HepG2 (cell line): ENCODE measurements around the gene BROX. TPM values are rescaled to one million over a fixed set of nuclear protein-coding genes. Genes with fewer than 3 reads are reported as not detected.

Experiments
- ARID3A ChIP-seq: IDR thresholded peaks from 2 replicates; pipeline ENCODE4 v1.6.1; 2012; ENCODE audit warnings: low read depth, low read length, improper control_type of control experiment
- ARID4A ChIP-seq: sonication (generic); formaldehyde crosslinking; IDR thresholded peaks from 2 replicates; pipeline ENCODE4 v1.5.0; 2020; ENCODE audit warnings: mild to moderate bottlenecking, missing genetic modification reagents, borderline replicate concordance
- ELF1 ChIP-seq: sonication (generic); formaldehyde crosslinking; IDR thresholded peaks from 2 replicates; pipeline ENCODE4 v1.4.0; 2020; ENCODE audit warnings: missing genetic modification reagents
- FOXC1 ChIP-seq: sonication (generic); formaldehyde crosslinking; IDR thresholded peaks from 2 replicates; pipeline ENCODE4 v1.8.0; 2022; ENCODE audit warnings: mild to moderate bottlenecking, missing genetic modification reagents, borderline replicate concordance
- FOXK2 ChIP-seq: fragments of 450-650 bp; IDR thresholded peaks from 2 replicates; pipeline ENCODE4 v1.6.1; 2016
- GTF3A ChIP-seq: sonication (generic); formaldehyde crosslinking; conservative IDR thresholded peaks from 2 replicates; pipeline ENCODE4 v1.4.0; 2020; ENCODE audit warnings: mild to moderate bottlenecking, missing genetic modification reagents
- HOXA5 ChIP-seq: sonication (generic); formaldehyde crosslinking; IDR thresholded peaks from 2 replicates; pipeline ENCODE4 v1.4.0; 2020; ENCODE audit warnings: missing genetic modification reagents
- MTF2 ChIP-seq: sonication (generic); formaldehyde crosslinking; IDR thresholded peaks from 2 replicates; pipeline ENCODE4 v1.5.0; 2020; ENCODE audit warnings: missing genetic modification reagents, borderline replicate concordance
- PBX2 ChIP-seq: IDR thresholded peaks from 2 replicates; pipeline ENCODE4 v1.6.1; 2016; ENCODE audit warnings: control low read depth
- SALL1 ChIP-seq: sonication (generic); formaldehyde crosslinking; IDR thresholded peaks from 2 replicates; pipeline ENCODE4 v1.8.0; 2022; ENCODE audit warnings: mild to moderate bottlenecking, missing genetic modification reagents
- SIX1 ChIP-seq: sonication (generic); formaldehyde crosslinking; IDR thresholded peaks from 2 replicates; pipeline ENCODE4 v1.4.0; 2020; ENCODE audit warnings: missing genetic modification reagents, borderline replicate concordance
- ZFAT ChIP-seq: sonication (generic); formaldehyde crosslinking; conservative IDR thresholded peaks from 2 replicates; pipeline ENCODE4 v1.8.1; 2023; ENCODE audit warnings: missing genetic modification reagents, inconsistent platforms
- ZHX2 ChIP-seq, 2 experiments: sonication (generic) in 1 of 2; formaldehyde crosslinking in 1 of 2; IDR thresholded peaks; 2 replicates each; pipeline versions ENCODE4 v1.6.1 to v1.9.0; 2014 to 2022; ENCODE audit warnings: antibody characterized with exemption in 1 of 2, borderline replicate concordance in 1 of 2, inconsistent platforms in 1 of 2, low read depth in 1 of 2, missing genetic modification reagents in 1 of 2
- ZNF354B ChIP-seq: sonication (generic); formaldehyde crosslinking; IDR thresholded peaks from 2 replicates; pipeline ENCODE4 v1.8.0; 2022; ENCODE audit warnings: mild to moderate bottlenecking, missing genetic modification reagents
- ZNF629 ChIP-seq: sonication (generic); formaldehyde crosslinking; conservative IDR thresholded peaks from 2 replicates; pipeline ENCODE4 v1.5.0; 2020; ENCODE audit warnings: missing genetic modification reagents
- polyA plus RNA-seq, 8 experiments: library from polyadenylated mRNA; depleted of rRNA in 3 of 8; stranded (reverse) in 7 of 8; unstranded in 1 of 8; fragments of >200 nt; fragmentation: Illumina TruSeq in 4 of 8; extraction: Trizol in 4 of 8; gene quantifications; 2 replicates each; pipeline versions ENCODE4 v1.2.1 to v1.2.3, GENCODE V29; 2011 to 2016; ENCODE audit warnings: low read depth in 4 of 8, missing spikeins in 1 of 8, mixed read lengths in 1 of 8; ENCODE audit not compliant: insufficient read depth in 1 of 8
- total RNA-seq, 5 experiments: library from RNA; depleted of rRNA; stranded (reverse); fragments of >200 nt; fragmentation: Illumina TruSeq; extraction: Trizol; gene quantifications; 2 replicates each; pipeline ENCODE4 v1.2.3, GENCODE V29; 2016; ENCODE audit warnings: low read depth in 1 of 5

BROX gene
- total and polyA plus RNA-seq, 2 of the 13 experiments (the other 11 are each of a cell fraction or from before 2014, with no cell fraction given) = 4.4 to 33.2 TPM

GRCh38 chr1:222713091-222713961 lies 962 bp downstream of the BROX start (continued):
- no peak for TF ChIP-seq PBX2 (CRISPR knock-in tag)
- TF ChIP-seq ZNF354B = 0 out of 2 replicates have a peak, but pooled peaks have one; percentile 3
- no peak for TF ChIP-seq ZNF629 (CRISPR knock-in tag)
- TF ChIP-seq FOXK2 = peak; percentile 97
- no peak for TF ChIP-seq HOXA5 (CRISPR knock-in tag)
- 0 out of 2 replicates have a peak, but pooled peaks have one; percentile 31 for TF ChIP-seq ARID3A
- TF ChIP-seq SIX1 (CRISPR knock-in tag) = no peak
- peak; percentile 96 for TF ChIP-seq ELF1 (CRISPR knock-in tag)
- peak; percentile 71; the same call in 1 of the 2 replicates for TF ChIP-seq ARID4A (CRISPR knock-in tag)
- peak; percentile 76 for TF ChIP-seq SALL1 (CRISPR knock-in tag)
- TF ChIP-seq ZHX2 (IDR thresholded peaks at IDR 0.05; ENCODE audit: low read depth) = peak; percentile 37; the same call in 1 of the 2 replicates
- no peak for TF ChIP-seq ZHX2 (CRISPR knock-in tag; IDR thresholded peaks at IDR 0.05; ENCODE audit: borderline replicate concordance)
- no peak for TF ChIP-seq FOXC1 (CRISPR knock-in tag)
- TF ChIP-seq GTF3A (CRISPR knock-in tag) = 0 out of 2 replicates have a peak, but pooled peaks have one; percentile 20
- TF ChIP-seq ZFAT (CRISPR knock-in tag) = no peak
- TF ChIP-seq MTF2 = 0 out of 2 replicates have a peak, but pooled peaks have one; percentile 41
